GM12878 (cell line): ENCODE data around the gene SPN.

Experiments
- BACH1 ChIP-seq: fragments of 450-650 bp; IDR thresholded peaks from 2 replicates; pipeline ENCODE4 v1.6.1; 2017; ENCODE audit warnings: mild to moderate bottlenecking, borderline replicate concordance
- KDM1A ChIP-seq: fragments of 200-600 bp; sonication (generic); IDR thresholded peaks from 2 replicates; pipeline ENCODE4 v1.6.1; 2016; ENCODE audit warnings: borderline replicate concordance
- SMAD1 ChIP-seq: fragments of 450-650 bp; IDR thresholded peaks from 2 replicates; pipeline ENCODE4 v1.6.1; 2018; ENCODE audit warnings: mild to moderate bottlenecking, low read depth; ENCODE audit not compliant: partially characterized antibody
- ZSCAN29 ChIP-seq: fragments of 450-650 bp; IDR thresholded peaks from 2 replicates; pipeline ENCODE4 v1.6.1; 2017; ENCODE audit warnings: mild to moderate bottlenecking, moderate library complexity
- TF ChIP-seq, protein P1 (sequence below): IDR thresholded peaks from 2 replicates; pipeline ENCODE4 v1.6.1; 2012; ENCODE audit warnings: mild to moderate bottlenecking, low read depth, low read length

DNA sequence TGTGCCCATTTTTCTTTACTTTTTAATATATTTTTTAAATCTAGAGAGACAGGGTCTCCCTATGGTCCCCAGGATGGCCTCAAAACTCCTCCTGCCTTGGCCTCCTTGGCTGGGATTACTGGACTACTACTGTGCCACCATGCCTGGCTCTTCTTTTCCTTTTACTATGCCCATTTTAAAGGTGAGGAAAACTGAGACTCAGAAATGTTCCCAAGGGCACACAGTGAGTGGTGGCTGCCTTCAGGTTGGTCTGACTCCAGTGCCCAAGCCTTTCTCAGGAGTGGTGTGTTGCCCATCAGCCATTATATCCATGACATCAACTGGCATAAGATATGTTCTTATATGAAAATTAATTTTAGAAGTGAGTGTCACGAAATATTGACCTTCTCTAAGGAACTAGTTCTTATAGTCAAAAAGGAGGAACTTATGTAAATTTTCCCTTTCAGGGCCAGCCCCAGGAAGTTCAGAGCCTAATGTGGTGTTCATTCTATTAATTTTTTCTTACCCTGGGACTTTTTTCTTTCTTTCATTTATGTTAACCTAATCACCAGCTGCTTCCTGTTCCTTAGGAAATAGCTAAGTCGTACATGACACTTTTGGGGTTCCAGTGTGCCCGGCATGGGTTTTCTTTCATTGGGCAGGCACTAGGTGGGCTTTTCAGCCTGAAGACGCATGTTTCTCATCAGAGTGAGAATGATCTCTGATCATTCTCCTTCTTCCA lies 17.9 kb upstream of the SPN start:
- TF ChIP-seq ZSCAN29, result no peak
- TF ChIP-seq BACH1, result no peak
- TF ChIP-seq, protein P1, sequence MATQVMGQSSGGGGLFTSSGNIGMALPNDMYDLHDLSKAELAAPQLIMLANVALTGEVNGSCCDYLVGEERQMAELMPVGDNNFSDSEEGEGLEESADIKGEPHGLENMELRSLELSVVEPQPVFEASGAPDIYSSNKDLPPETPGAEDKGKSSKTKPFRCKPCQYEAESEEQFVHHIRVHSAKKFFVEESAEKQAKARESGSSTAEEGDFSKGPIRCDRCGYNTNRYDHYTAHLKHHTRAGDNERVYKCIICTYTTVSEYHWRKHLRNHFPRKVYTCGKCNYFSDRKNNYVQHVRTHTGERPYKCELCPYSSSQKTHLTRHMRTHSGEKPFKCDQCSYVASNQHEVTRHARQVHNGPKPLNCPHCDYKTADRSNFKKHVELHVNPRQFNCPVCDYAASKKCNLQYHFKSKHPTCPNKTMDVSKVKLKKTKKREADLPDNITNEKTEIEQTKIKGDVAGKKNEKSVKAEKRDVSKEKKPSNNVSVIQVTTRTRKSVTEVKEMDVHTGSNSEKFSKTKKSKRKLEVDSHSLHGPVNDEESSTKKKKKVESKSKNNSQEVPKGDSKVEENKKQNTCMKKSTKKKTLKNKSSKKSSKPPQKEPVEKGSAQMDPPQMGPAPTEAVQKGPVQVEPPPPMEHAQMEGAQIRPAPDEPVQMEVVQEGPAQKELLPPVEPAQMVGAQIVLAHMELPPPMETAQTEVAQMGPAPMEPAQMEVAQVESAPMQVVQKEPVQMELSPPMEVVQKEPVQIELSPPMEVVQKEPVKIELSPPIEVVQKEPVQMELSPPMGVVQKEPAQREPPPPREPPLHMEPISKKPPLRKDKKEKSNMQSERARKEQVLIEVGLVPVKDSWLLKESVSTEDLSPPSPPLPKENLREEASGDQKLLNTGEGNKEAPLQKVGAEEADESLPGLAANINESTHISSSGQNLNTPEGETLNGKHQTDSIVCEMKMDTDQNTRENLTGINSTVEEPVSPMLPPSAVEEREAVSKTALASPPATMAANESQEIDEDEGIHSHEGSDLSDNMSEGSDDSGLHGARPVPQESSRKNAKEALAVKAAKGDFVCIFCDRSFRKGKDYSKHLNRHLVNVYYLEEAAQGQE, result no peak
- no peak for TF ChIP-seq KDM1A
- no peak for TF ChIP-seq SMAD1
